GM18868 (cell line): ENCODE data around the gene BACH2.
A peak's percentile ranks its signal among the peaks of the same experiment; 100 is the strongest.
"Not testable (repeated sequence)": the region's sequence is repeated elsewhere in the genome, so short reads cannot be mapped to it uniquely, and the experiment has no call there.

Experiments used
- ATAC-seq: cut with Tn5 transposase; IDR thresholded peaks from one replicate; pipeline ENCODE4 v1.9.1; 2021; ENCODE audit warnings: mild to moderate bottlenecking, moderate library complexity; ENCODE audit not compliant: unreplicated experiment

The BACH2 gene

GRCh38 chr6:90282265-90282664 is 14.4 kb downstream of the BACH2 start:
- not testable (repeated sequence) for ATAC-seq

- no peak for ATAC-seq
Measured at GRCh38 chr6:90278129-90278528, 18.5 kb downstream of the BACH2 start.

GRCh38 chr6:90277302-90278011 is 19.2 kb downstream of the BACH2 start:
- ATAC-seq, result no peak

- no peak for ATAC-seq
Measured at GRCh38 chr6:90274451-90275030, 22.1 kb downstream of the BACH2 start.

GRCh38 chr6:90273863-90274262 is 22.8 kb downstream of the BACH2 start:
- ATAC-seq, result no peak

GRCh38 chr6:90272895-90273294 is 23.7 kb downstream of the BACH2 start:
- no peak for ATAC-seq

- no peak for ATAC-seq
Measured at GRCh38 chr6:90271831-90272230, 24.8 kb downstream of the BACH2 start.

- no peak for ATAC-seq
Measured at GRCh38 chr6:90269334-90269733, 27.3 kb downstream of the BACH2 start.

GRCh38 chr6:90268178-90268577 is 28.5 kb downstream of the BACH2 start:
- no peak for ATAC-seq

GRCh38 chr6:90266905-90267621 is 29.6 kb downstream of the BACH2 start:
- ATAC-seq, result no peak

GRCh38 chr6:90264561-90264960 is 32.1 kb downstream of the BACH2 start:
- no peak for ATAC-seq

- no peak for ATAC-seq
Measured at GRCh38 chr6:90263633-90264032, 33.0 kb downstream of the BACH2 start.

GRCh38 chr6:90261801-90262200 is 34.8 kb downstream of the BACH2 start:
- no peak for ATAC-seq

- ATAC-seq, result no peak
Measured at GRCh38 chr6:90257486-90257738, 39.2 kb downstream of the BACH2 start.

- no peak for ATAC-seq
Measured at GRCh38 chr6:90256698-90257485, 39.8 kb downstream of the BACH2 start.

- ATAC-seq, result no peak
Measured at GRCh38 chr6:90253631-90254030, 43.0 kb downstream of the BACH2 start.

- peak; percentile 81 for ATAC-seq
Measured at GRCh38 chr6:90251295-90251992, 45.2 kb downstream of the BACH2 start.

- no peak for ATAC-seq
Measured at GRCh38 chr6:90250405-90250804, 46.2 kb downstream of the BACH2 start.

GRCh38 chr6:90249458-90249857 is 47.2 kb downstream of the BACH2 start:
- no peak for ATAC-seq

- ATAC-seq, result no peak
Measured at GRCh38 chr6:90249034-90249433, 47.6 kb downstream of the BACH2 start.

- ATAC-seq, result no peak
Measured at GRCh38 chr6:90247262-90247661, 49.4 kb downstream of the BACH2 start.
